HepG2 (cell line): ENCODE data around the gene LPIN3. TPM values are rescaled to one million over a fixed set of nuclear protein-coding genes. Genes with fewer than 3 reads are reported as not detected.

Source experiments
- ATF3 ChIP-seq: sonication (generic); formaldehyde crosslinking; IDR thresholded peaks from 2 replicates; pipeline ENCODE4 v1.4.0; 2020; ENCODE audit warnings: missing genetic modification reagents
- CBX1 ChIP-seq: IDR thresholded peaks from one replicate; pipeline ENCODE4 v1.6.1; 2016; ENCODE audit warnings: antibody characterized with exemption, low read depth
- CHCHD3 ChIP-seq: sonication (generic); formaldehyde crosslinking; IDR thresholded peaks from 2 replicates; pipeline ENCODE4 v1.8.0; 2022; ENCODE audit warnings: mild to moderate bottlenecking, missing genetic modification reagents, moderate library complexity
- CSRNP2 ChIP-seq: sonication (generic); formaldehyde crosslinking; conservative IDR thresholded peaks from 2 replicates; pipeline ENCODE4 v1.8.0; 2022; ENCODE audit warnings: low read depth, missing genetic modification reagents
- KAT7 ChIP-seq: IDR thresholded peaks from 2 replicates; pipeline ENCODE4 v1.6.1; 2018; ENCODE audit warnings: borderline replicate concordance, missing compliant biosample characterization
- KMT2B ChIP-seq: IDR thresholded peaks from 2 replicates; pipeline ENCODE4 v1.6.1; 2016; ENCODE audit warnings: missing genetic modification reagents, missing compliant biosample characterization
- MLLT10 ChIP-seq: sonication (generic); formaldehyde crosslinking; IDR thresholded peaks from 2 replicates; pipeline ENCODE4 v1.4.0; 2020; ENCODE audit warnings: missing genetic modification reagents
- PITX1 ChIP-seq: sonication (generic); formaldehyde crosslinking; IDR thresholded peaks from 2 replicates; pipeline ENCODE4 v1.5.1; 2020; ENCODE audit warnings: mild to moderate bottlenecking, missing genetic modification reagents
- PLSCR1 ChIP-seq: sonication (generic); formaldehyde crosslinking; IDR thresholded peaks from 2 replicates; pipeline ENCODE4 v1.5.0; 2020; ENCODE audit warnings: missing genetic modification reagents, mild to moderate bottlenecking, borderline replicate concordance
- REPIN1 ChIP-seq: sonication (generic); formaldehyde crosslinking; IDR thresholded peaks from 2 replicates; pipeline ENCODE4 v1.8.0; 2022; ENCODE audit warnings: missing genetic modification reagents, low read depth, mild to moderate bottlenecking, borderline replicate concordance
- RXRB ChIP-seq: IDR thresholded peaks from 2 replicates; pipeline ENCODE4 v1.6.1; 2016; ENCODE audit warnings: borderline replicate concordance, missing genetic modification reagents, missing compliant biosample characterization
- SKIL ChIP-seq: sonication (generic); formaldehyde crosslinking; IDR thresholded peaks from 2 replicates; pipeline ENCODE4 v1.8.0; 2022; ENCODE audit warnings: missing genetic modification reagents, mild to moderate bottlenecking, moderate library complexity, borderline replicate concordance
- SNAI1 ChIP-seq: sonication (generic); formaldehyde crosslinking; IDR thresholded peaks from 2 replicates; pipeline ENCODE4 v1.5.0; 2020; ENCODE audit warnings: mild to moderate bottlenecking, missing genetic modification reagents, borderline replicate concordance
- SOX13 ChIP-seq, 3 experiments: fragments of 450-650 bp in 1 of 3; sonication (generic) in 1 of 3; formaldehyde crosslinking in 1 of 3; IDR thresholded peaks in 2 of 3; conservative IDR thresholded peaks in 1 of 3; 2 replicates each; pipeline versions ENCODE4 v1.5.0 to v1.6.1; 2016 to 2020; ENCODE audit warnings: antibody characterized with exemption in 1 of 3, mild to moderate bottlenecking in 1 of 3, missing compliant biosample characterization in 1 of 3, missing genetic modification reagents in 1 of 3, moderate library complexity in 1 of 3
- SOX6 ChIP-seq, 2 experiments: fragments of 450-650 bp in 1 of 2; sonication (generic) in 1 of 2; formaldehyde crosslinking in 1 of 2; IDR thresholded peaks; 2 replicates each; pipeline versions ENCODE4 v1.4.0 to v1.6.1; 2017 to 2020; ENCODE audit warnings: antibody characterized with exemption in 1 of 2, mild to moderate bottlenecking in 1 of 2, missing genetic modification reagents in 1 of 2
- ZBTB46 ChIP-seq: sonication (generic); formaldehyde crosslinking; IDR thresholded peaks from 2 replicates; pipeline ENCODE4 v1.4.0; 2020; ENCODE audit warnings: mild to moderate bottlenecking, missing genetic modification reagents, borderline replicate concordance
- ZNF160 ChIP-seq: sonication (generic); formaldehyde crosslinking; IDR thresholded peaks from 2 replicates; pipeline ENCODE4 v1.8.0; 2022; ENCODE audit warnings: mild to moderate bottlenecking, inconsistent platforms, missing genetic modification reagents
- ZNF354B ChIP-seq: sonication (generic); formaldehyde crosslinking; IDR thresholded peaks from 2 replicates; pipeline ENCODE4 v1.8.0; 2022; ENCODE audit warnings: mild to moderate bottlenecking, missing genetic modification reagents
- ZNF777 ChIP-seq: sonication (generic); formaldehyde crosslinking; IDR thresholded peaks from 2 replicates; pipeline ENCODE4 v1.4.0; 2020; ENCODE audit warnings: missing genetic modification reagents
- ZNF781 ChIP-seq: sonication (generic); formaldehyde crosslinking; IDR thresholded peaks from 2 replicates; pipeline ENCODE4 v1.5.1; 2020; ENCODE audit warnings: borderline replicate concordance, mild to moderate bottlenecking, missing genetic modification reagents; ENCODE audit errors: not compliant biosample characterization
- ZNF792 ChIP-seq: IDR thresholded peaks from 2 replicates; pipeline ENCODE4 v1.6.1; 2016
- polyA plus RNA-seq, 8 experiments: library from polyadenylated mRNA; depleted of rRNA in 3 of 8; stranded (reverse) in 7 of 8; unstranded in 1 of 8; fragments of >200 nt; fragmentation: Illumina TruSeq in 4 of 8; extraction: Trizol in 4 of 8; gene quantifications; 2 replicates each; pipeline versions ENCODE4 v1.2.1 to v1.2.3, GENCODE V29; 2011 to 2016; ENCODE audit warnings: low read depth in 4 of 8, missing spikeins in 1 of 8, mixed read lengths in 1 of 8; ENCODE audit not compliant: insufficient read depth in 1 of 8
- total RNA-seq, 5 experiments: library from RNA; depleted of rRNA; stranded (reverse); fragments of >200 nt; fragmentation: Illumina TruSeq; extraction: Trizol; gene quantifications; 2 replicates each; pipeline ENCODE4 v1.2.3, GENCODE V29; 2016; ENCODE audit warnings: low read depth in 1 of 5

LPIN3 gene
- total and polyA plus RNA-seq, 2 of the 13 experiments (the other 11 are each of a cell fraction or from before 2014, with no cell fraction given) = 14.2 to 28.6 TPM

GRCh38 chr20:41365777-41366545, 25.3 kb downstream of the LPIN3 start (continued):
- TF ChIP-seq CSRNP2 (CRISPR knock-in tag) (no peak), ZNF160 (no peak), REPIN1 (no peak), ZNF792 (CRISPR knock-in tag) (no peak), SNAI1 (CRISPR knock-in tag) (no peak), PITX1 (CRISPR knock-in tag) (0 out of 2 replicates have a peak, but pooled peaks have one; percentile 21), ZNF781 (no peak), ZNF354B (CRISPR knock-in tag) (no peak), ATF3 (CRISPR knock-in tag) (no peak), MLLT10 (CRISPR knock-in tag) (no peak), ZBTB46 (CRISPR knock-in tag) (no peak), KAT7 (CRISPR knock-in tag) (no peak), KMT2B (no peak), SOX13 (IDR thresholded peaks at IDR 0.05) (no peak), SOX13 (CRISPR knock-in tag; conservative IDR thresholded peaks at IDR 0.05 in 1 of 2, IDR thresholded peaks at IDR 0.05 in 1 of 2) (no peak), CHCHD3 (CRISPR knock-in tag) (0 out of 2 replicates have a peak, but pooled peaks have one; percentile 65), PLSCR1 (CRISPR knock-in tag) (no peak), SKIL (CRISPR knock-in tag) (no peak), ZNF777 (CRISPR knock-in tag) (peak; percentile 93), CBX1 (no peak), SOX6 (IDR thresholded peaks at IDR 0.05) (no peak), SOX6 (CRISPR knock-in tag; IDR thresholded peaks at IDR 0.05) (no peak), RXRB (CRISPR knock-in tag) (no peak)
